OCI-LY1 (cell line): ENCODE data around the gene DTX3.

Experiments used
- H2AFZ ChIP-seq: fragments of 200-600 bp; sonication (generic), shearing (Covaris generic); 2 replicates; pipeline ENCODE4 v1.6.0; 2014; ENCODE audit warnings: antibody characterized with exemption, mild to moderate bottlenecking, low read length
- H3F3A ChIP-seq: fragments of 200-600 bp; sonication (generic), shearing (Covaris generic); 2 replicates; pipeline ENCODE4 v1.6.0; 2014; ENCODE audit warnings: mild to moderate bottlenecking, antibody characterized with exemption, low read length, moderate library complexity; ENCODE audit not compliant: insufficient read depth
- H3K27ac ChIP-seq: fragments of 200-600 bp; sonication (generic); 2 replicates; pipeline ENCODE4 v1.5.1; 2014; ENCODE audit warnings: low read length, mixed run types, mild to moderate bottlenecking, low read depth; ENCODE audit not compliant: poor library complexity, severe bottlenecking
- H3K27me3 ChIP-seq: fragments of 200-600 bp; sonication (generic); 2 replicates; pipeline ENCODE4 v1.6.0; 2014; ENCODE audit warnings: antibody characterized with exemption, mild to moderate bottlenecking, low read length, moderate library complexity; ENCODE audit not compliant: insufficient read depth
- H3K36me3 ChIP-seq: fragments of 200-600 bp; sonication (generic); 2 replicates; pipeline ENCODE4 v1.6.1; 2014; ENCODE audit warnings: mild to moderate bottlenecking, antibody characterized with exemption, low read length, moderate library complexity, mixed read lengths; ENCODE audit not compliant: insufficient read depth
- H3K4me1 ChIP-seq: fragments of 200-600 bp; sonication (generic); 2 replicates; pipeline ENCODE4 v1.5.1; 2014; ENCODE audit warnings: mild to moderate bottlenecking, low read length, moderate library complexity; ENCODE audit not compliant: insufficient read depth, severe bottlenecking
- H3K4me2 ChIP-seq: fragments of 200-600 bp; sonication (generic), shearing (Covaris generic); 2 replicates; pipeline ENCODE4 v1.6.1; 2014; ENCODE audit warnings: low read length
- H3K4me3 ChIP-seq: fragments of 200-600 bp; sonication (generic); 2 replicates; pipeline ENCODE4 v1.5.1; 2014; ENCODE audit warnings: low read length, low read depth, mild to moderate bottlenecking, mixed read lengths; ENCODE audit not compliant: poor library complexity, severe bottlenecking
- H3K79me2 ChIP-seq: fragments of 200-600 bp; shearing (Covaris generic); 2 replicates; pipeline ENCODE4 v1.6.1; 2016; ENCODE audit warnings: mixed run types, low read length, mixed read lengths; ENCODE audit not compliant: insufficient read depth
- H3K9ac ChIP-seq: fragments of 200-600 bp; sonication (generic), shearing (Covaris generic); 2 replicates; pipeline ENCODE4 v1.6.1; 2014; ENCODE audit warnings: mild to moderate bottlenecking, low read length, mixed read lengths
- H3K9me2 ChIP-seq: fragments of 200-600 bp; sonication (generic), shearing (Covaris generic); 2 replicates; pipeline ENCODE4 v1.6.1; 2014; ENCODE audit warnings: low read depth, mild to moderate bottlenecking, low read length, mixed read lengths
- H3K9me3 ChIP-seq: fragments of 200-600 bp; shearing (Covaris generic); 2 replicates; pipeline ENCODE4 v1.6.1; 2014; ENCODE audit warnings: low read length, mixed read lengths
- H4K20me1 ChIP-seq: fragments of 200-600 bp; sonication (generic), shearing (Covaris generic); 2 replicates; pipeline ENCODE4 v1.6.0; 2016; ENCODE audit warnings: mild to moderate bottlenecking, low read length; ENCODE audit not compliant: insufficient read depth
- EZH2 ChIP-seq: fragments of 200-600 bp; sonication (generic), shearing (Covaris generic); IDR thresholded peaks from 2 replicates; pipeline ENCODE4 v1.8.0; 2017; ENCODE audit warnings: borderline replicate concordance, mixed run types, mild to moderate bottlenecking, antibody characterized with exemption, low read length, moderate library complexity, mixed read lengths
- TF ChIP-seq, protein P1 (sequence below): fragments of 200-600 bp; sonication (generic), shearing (Covaris generic); IDR thresholded peaks from 2 replicates; pipeline ENCODE4 v1.5.1; 2017; ENCODE audit warnings: mild to moderate bottlenecking, antibody characterized with exemption, low read length, moderate library complexity, mixed read lengths

Gene DTX3

DNA sequence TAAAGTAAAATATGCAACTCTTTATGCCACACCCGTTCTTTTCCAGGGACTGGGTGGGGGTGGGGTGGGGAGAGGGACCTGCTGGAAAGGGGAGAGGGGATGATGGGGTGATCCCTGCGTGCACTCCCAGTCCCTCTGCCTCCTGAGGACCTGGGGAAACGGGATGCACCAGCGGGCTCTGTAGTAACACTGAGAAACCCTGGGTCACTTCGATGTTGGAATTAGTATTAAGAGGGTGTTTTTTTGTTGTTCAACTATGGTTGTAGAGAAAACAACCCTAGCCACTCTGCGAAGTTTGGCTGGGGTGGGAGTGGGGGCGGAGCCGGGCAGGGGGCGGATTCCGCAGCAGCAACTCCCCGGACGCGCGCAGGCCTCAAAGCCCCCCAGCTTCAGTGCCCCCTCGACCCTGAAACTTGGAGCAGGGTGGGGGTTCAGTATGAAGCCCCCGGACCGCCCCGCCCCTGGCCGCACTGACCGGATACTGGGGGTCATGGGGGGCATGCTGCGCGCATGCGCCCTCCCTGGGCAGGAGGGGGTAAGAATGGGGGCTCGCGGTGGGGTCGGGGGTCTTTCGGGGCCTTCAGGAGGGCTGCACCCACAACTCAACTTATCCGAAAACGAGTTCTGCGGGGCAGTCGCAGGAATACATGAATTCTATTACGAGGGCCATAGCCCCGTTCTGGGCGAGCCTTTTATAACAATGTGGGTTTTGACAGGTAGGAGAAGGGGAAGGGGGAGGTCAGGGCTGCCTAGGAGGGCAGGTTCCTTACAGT is 5.3 kb downstream of the DTX3 start:
- TF ChIP-seq, protein P1, sequence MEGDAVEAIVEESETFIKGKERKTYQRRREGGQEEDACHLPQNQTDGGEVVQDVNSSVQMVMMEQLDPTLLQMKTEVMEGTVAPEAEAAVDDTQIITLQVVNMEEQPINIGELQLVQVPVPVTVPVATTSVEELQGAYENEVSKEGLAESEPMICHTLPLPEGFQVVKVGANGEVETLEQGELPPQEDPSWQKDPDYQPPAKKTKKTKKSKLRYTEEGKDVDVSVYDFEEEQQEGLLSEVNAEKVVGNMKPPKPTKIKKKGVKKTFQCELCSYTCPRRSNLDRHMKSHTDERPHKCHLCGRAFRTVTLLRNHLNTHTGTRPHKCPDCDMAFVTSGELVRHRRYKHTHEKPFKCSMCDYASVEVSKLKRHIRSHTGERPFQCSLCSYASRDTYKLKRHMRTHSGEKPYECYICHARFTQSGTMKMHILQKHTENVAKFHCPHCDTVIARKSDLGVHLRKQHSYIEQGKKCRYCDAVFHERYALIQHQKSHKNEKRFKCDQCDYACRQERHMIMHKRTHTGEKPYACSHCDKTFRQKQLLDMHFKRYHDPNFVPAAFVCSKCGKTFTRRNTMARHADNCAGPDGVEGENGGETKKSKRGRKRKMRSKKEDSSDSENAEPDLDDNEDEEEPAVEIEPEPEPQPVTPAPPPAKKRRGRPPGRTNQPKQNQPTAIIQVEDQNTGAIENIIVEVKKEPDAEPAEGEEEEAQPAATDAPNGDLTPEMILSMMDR, result no peak
- no peak for TF ChIP-seq EZH2
- H4K20me1 ChIP-seq, result no peaks in the 10 kb centered on the region
- H3K79me2 ChIP-seq, result no peaks in the 10 kb centered on the region
- H3K27ac ChIP-seq, result no peak overlapping the region
- peaks cover 4% of the 10 kb centered on the region; the same call in 1 of the 2 replicates for H3K27me3 ChIP-seq
- H3K9me3 ChIP-seq, result no peaks in the 10 kb centered on the region
- H2AFZ ChIP-seq, result no peak overlapping the region
- no peaks in the 10 kb centered on the region for H3K36me3 ChIP-seq
- no peaks in the 10 kb centered on the region for H3K9me2 ChIP-seq
- H3K4me2 ChIP-seq, result no peak overlapping the region
- H3K4me1 ChIP-seq, result peaks cover 19% of the 10 kb centered on the region
- H3K9ac ChIP-seq, result no peak overlapping the region
- no peak overlapping the region for H3K4me3 ChIP-seq
- no peaks in the 10 kb centered on the region for H3F3A ChIP-seq

DNA sequence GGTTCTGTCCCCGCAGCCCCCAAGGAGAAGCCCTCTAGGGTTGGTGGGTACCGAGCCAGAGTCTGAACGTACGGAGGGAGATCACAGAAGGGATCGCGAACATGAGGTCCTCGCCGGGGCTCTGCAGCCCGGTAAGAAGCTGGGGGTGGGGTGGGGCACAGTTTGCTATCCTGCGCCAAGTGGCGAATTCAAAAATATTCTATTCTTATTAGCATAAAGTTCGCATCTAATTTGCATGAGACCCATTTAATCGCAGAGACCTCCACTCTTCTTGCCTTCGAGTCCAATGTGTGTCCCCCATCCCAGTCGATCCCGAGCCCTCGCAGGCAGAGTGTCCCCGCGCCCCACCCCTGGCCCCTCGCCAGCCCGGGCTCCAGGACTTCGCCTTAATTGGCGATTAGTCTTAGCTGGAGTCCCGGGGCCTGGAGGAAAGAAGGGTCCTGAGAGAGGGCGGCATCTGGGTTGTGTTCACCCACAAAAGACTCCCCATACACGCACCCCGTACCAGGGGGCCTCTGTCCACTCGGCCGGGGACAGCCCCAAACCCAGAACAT is 6.0 kb downstream of the DTX3 start:
- H3F3A ChIP-seq, result no peaks in the 10 kb centered on the region
- no peaks in the 10 kb centered on the region for H3K9me3 ChIP-seq
- H3K9me2 ChIP-seq, result no peaks in the 10 kb centered on the region
- H3K9ac ChIP-seq, result peak overlapping the region; percentile 68; the same call in 1 of the 2 replicates
- peaks cover 4% of the 10 kb centered on the region; the same call in 1 of the 2 replicates for H3K27me3 ChIP-seq
- H3K4me1 ChIP-seq, result peaks cover 12% of the 10 kb centered on the region
- no peak overlapping the region for H3K27ac ChIP-seq
- no peak for TF ChIP-seq EZH2
- TF ChIP-seq, protein P1, result no peak
- H2AFZ ChIP-seq, result no peak overlapping the region
- H3K4me2 ChIP-seq, result peak overlapping the region; percentile 89; the same call in 1 of the 2 replicates
- no peaks in the 10 kb centered on the region for H3K79me2 ChIP-seq
- no peaks in the 10 kb centered on the region for H3K36me3 ChIP-seq
- H3K4me3 ChIP-seq, result peak overlapping the region; percentile 62
- no peaks in the 10 kb centered on the region for H4K20me1 ChIP-seq

GRCh38 chr12:57611108-57611826 is 6.6 kb downstream of the DTX3 start, which contains the start of gene ARHGEF25:
Gene ARHGEF25, plus strand, starts transcription at chr12:57611435. Its CDS starts 460 bp downstream, at chr12:57611895.
- H3K4me1 ChIP-seq, result peaks cover 10% of the 10 kb centered on the region
- H3K9me3 ChIP-seq, result no peaks in the 10 kb centered on the region
- H3K27ac ChIP-seq, result no peak within 1 kb of the TSS
- H3K27me3 ChIP-seq, result peaks cover 4% of the 10 kb centered on the region; the same call in 1 of the 2 replicates
- H3K4me2 ChIP-seq, result peak within 1 kb of the TSS; percentile 89
- TF ChIP-seq EZH2, result no peak
- TF ChIP-seq, protein P1, result no peak
- H3F3A ChIP-seq, result no peaks in the 10 kb centered on the region
- H4K20me1 ChIP-seq, result no peaks in the 10 kb centered on the region
- no peaks in the 10 kb centered on the region for H3K36me3 ChIP-seq
- no peaks in the 10 kb centered on the region for H3K9me2 ChIP-seq
- peak within 1 kb of the TSS; percentile 68 for H3K9ac ChIP-seq
- H2AFZ ChIP-seq, result no peak within 1 kb of the TSS
- no peaks in the 10 kb centered on the region for H3K79me2 ChIP-seq
- peak within 1 kb of the TSS; percentile 62 for H3K4me3 ChIP-seq
